HG03159 (cell line): ENCODE measurements around the gene ARHGAP24.
"Not testable (repeated sequence)": the region's sequence is repeated elsewhere in the genome, so short reads cannot be mapped to it uniquely, and the experiment has no call there.

Experiments used
- ATAC-seq: cut with Tn5 transposase; IDR thresholded peaks from one replicate; pipeline ENCODE4 v1.9.1; 2021; ENCODE audit warnings: mild to moderate bottlenecking, moderate library complexity; ENCODE audit not compliant: unreplicated experiment

ARHGAP24 gene

DNA sequence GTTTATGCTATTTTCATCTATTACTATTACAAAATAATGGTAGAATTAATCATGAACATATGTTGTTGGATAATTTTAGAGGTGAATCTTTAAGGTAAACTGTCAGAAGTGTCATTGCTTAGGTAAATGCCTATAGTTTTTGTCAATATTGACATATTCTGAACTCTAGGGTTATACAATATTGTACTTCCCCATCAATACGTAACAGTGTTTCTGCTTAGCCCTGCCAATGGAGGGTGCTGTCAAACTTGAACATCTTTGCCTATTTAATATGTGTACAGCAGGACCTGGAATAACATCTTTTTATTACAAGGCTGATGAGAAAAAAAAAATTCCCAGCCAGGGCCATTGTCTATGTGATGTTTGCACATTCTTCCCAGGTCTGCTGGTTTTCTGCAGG lies 40.8 kb downstream of the ARHGAP24 start:
- no peak for ATAC-seq

DNA sequence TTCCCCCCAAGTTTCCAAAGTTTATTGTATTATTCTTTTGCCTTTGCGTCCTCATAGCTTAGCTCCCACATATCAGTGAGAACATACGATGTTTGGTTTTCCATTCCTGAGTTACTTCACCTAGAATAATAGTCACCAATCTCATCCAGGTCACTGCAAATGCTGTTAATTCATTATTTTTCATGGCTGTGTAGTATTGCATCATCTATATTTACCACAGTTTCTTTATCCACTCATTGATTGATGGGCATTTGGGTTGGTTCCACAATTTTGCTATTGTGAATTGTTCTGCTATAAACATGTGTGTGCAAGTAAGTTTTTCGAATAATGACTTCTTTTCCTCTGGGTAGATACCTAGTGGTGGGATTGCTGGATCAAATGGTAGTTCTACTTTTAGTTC lies 43.6 kb downstream of the ARHGAP24 start:
- not testable (repeated sequence) for ATAC-seq

DNA sequence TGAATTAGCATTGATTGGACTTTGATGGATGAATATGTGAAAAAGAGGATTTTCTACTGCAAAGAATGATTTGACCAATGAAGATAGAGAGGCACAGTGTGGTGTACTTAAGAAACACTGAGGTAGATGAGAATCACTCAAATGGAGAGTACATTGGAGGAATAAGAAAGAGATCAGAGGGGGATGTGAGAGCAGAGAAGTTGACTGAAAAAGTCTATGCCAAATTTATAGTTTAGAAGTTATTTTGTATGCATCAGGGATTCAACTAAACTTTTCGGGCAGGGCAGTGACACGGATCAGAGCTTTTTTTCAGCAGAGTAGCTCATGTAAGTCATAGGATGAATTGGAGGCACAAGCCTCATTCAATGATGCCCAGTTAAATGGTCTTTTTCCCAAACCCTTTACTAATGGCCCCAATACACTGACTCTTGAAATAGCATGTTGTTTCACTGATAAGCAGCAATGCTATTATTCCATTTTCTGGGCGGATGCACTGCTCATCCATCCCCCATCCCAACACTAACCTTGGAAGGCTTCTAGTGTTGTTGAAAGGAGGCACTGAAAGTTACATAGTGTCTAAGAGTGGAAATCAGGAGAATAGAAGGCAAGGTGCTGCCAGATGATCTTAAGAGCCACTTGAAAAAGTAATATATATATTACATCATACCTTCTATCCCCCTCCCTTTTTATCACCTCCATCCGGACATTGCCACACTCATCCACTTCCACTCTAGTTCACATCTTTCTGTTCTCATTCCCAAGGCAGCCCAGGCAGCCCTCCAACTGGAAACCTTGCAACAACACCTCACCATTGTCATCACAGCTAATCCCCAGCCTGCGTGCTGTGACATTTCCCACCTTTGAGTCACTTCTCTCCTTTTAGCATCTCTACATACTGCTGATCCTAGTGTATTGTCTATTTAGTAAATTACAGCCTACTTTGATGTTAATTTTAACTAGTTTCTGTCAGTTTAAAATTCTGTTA lies 46.1 kb downstream of the ARHGAP24 start:
- no peak for ATAC-seq

DNA sequence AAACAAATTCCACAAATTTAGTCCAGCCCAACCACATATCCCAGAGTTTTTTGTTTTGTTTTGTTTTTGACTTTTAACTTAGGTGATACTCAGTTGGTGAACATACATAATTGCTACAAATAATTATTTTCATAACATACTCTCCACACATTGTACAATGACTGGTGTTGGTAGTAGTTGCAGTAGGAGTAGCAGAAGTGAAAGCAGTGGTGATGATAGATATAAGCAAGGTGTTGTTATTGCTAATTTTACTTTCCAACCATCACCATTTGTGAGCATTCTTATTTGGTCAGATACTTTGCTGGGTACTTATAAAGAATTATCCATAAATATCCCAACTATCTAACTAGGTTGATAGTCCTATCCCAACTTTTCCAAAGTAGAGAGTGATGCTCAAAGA lies 47.3 kb downstream of the ARHGAP24 start:
- peak; percentile 54 for ATAC-seq

DNA sequence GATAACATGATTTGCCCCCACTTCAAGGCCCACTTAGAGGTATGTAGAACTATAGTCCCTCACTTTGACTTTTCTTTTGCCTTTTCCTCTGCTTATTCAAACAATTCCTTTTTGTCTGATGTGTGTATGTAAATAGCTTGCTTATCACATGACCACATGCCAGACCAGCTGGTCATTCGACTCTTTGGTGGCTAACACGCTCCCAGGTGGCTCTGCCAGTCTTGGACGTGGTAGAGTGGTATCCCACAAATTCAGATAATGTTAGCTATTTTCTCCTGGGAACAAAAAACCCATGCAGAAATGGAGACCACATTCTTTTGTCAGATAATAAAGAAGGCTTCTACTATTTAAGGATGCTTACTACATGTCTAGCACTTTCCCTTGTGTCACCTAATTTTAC lies 47.9 kb downstream of the ARHGAP24 start:
- no peak for ATAC-seq

DNA sequence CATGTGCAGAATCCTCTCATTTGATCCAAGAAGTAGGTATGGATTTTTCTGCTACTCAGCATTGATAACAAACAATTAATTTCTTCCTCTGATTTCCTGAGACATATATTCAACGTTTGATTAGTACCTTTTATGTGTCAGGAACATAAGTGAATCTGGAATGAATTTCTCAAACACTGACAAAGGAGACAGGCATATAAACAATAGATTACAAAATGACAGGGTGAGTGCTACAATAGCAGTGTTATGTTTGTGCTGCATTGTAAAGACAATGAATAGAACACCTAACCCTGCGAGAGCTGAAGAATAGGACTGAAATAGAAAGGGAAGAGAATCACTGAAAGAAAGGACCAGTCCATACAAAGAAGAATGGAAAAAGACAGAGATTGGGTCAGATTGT lies 52.9 kb downstream of the ARHGAP24 start:
- ATAC-seq, result no peak

DNA sequence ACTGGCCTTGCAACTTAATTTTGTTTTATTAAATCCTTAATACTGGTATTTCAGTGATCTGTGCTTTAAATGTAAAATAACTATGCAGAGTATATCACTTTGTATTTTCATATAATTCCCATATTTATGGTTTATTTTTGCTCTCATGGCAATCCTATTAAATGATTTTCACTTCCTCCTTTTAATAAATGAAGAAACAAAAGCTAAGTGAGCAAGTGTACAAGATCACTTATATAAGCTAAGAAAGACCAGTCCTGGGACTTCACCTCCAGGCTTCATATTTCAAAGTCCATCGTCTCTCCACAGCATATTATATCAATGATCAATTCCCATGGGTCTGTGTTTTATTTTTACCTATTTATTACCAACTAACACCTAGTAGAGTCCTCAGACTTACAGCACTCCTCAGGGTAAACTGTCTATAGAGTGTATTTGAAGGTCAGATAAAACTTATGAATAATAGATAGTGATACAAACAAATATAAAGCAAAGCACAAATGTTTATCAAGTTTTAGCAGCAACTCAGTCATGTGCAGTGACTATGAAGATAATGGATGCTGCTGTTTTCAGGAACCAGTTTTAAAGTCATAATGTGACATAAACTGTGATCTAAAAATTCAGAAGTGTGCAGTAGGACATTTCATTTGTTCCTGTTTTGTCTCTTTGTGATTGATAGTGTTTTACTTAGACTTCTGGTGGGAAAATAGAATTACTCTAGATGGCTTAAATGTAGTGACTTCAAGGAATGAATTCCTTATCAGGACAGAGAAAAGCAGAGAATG lies 56.8 kb downstream of the ARHGAP24 start:
- no peak for ATAC-seq

DNA sequence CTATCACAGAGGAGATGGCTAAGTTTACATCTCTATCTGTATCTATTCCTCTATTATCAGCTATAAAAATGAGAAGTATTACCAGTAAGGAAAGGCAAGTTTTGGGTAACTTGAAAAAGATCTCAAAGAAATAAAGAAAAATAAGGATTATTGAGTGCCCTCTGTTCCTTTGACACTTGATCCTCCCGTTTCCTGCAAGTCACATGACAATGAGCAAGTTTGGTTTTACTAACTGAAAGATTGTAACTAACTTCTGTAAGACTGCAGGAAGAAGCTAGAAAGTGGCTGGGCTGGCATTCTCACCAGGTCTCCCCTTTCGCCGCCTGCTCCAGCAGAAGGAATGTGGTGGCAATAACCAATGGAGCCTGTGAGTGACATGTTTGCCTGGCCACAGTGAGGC lies 59.2 kb downstream of the ARHGAP24 start:
- no peak for ATAC-seq

DNA sequence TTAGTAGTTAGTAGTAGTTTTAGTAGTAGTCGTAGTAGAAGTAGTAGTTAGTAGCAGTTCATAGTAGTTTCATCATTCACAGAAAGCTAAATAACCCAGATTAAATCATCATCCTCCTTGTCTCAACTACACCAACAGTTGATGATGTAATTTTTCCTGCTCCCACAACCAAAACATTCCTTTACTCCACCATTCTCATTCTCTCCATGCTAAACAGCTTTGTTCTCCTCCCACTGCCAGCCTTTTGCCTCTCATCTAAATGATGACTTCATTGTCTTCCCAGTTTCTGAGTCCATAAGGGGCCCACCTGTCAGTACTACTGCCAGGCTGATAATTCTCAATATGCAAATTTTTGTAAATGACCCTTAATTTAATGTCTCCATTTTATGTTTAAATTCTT lies 68.9 kb downstream of the ARHGAP24 start:
- ATAC-seq, result no peak

DNA sequence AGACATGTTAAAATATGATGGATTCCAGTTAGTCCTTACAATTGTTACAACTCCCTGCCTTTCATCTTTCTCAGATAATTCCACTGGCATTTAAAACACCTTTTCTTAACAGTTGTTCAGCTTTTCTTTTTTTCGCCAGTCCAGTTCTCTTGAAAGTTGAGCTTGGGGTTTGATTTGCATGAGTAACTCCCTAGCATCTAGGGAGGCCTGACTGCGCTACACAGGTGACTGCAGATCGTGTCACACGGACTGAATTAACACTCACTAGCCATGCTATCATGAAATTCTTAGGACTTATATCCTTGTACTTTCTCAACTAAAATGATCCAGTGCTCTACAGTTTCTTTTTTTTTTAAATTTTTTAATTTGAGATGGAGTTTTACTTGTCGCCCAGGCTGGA lies 69.8 kb downstream of the ARHGAP24 start:
- no peak for ATAC-seq

DNA sequence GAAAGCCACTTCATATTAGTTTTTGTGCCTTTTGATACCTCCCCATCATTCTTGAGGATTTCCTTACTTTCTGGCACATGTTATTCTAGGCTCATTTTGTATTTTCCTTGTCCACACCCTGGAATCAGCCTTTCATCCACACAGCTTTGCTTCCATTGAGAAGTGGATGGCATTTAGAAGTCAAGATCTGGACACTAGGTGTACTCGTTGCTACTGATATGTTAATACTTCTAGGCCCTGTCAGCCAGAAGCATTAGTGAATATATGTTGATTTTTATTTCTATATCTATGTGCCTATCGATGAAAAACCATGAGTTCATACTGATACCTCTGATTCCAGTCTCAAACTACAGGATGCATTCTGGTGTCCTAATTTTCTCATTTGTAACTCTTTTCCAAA lies 73.2 kb downstream of the ARHGAP24 start:
- no peak for ATAC-seq

DNA sequence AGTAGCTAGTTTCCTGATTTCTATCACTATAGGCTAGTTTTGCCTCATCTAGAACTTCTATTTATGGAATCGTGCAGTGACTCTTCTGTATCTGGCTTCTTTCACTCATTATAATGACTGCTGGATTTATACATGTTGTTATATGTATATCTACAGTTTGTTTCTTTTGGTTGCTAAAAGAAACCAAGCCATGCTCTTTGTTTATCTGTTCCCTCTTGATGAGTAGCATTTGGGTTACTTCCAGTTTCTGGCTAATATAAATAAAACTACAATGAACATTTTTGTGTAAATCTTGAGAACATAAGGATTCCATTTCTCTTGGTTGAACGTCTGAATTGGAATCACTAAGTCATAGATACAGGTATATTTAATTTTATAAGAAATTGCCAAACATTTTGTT lies 73.9 kb downstream of the ARHGAP24 start:
- no peak for ATAC-seq

DNA sequence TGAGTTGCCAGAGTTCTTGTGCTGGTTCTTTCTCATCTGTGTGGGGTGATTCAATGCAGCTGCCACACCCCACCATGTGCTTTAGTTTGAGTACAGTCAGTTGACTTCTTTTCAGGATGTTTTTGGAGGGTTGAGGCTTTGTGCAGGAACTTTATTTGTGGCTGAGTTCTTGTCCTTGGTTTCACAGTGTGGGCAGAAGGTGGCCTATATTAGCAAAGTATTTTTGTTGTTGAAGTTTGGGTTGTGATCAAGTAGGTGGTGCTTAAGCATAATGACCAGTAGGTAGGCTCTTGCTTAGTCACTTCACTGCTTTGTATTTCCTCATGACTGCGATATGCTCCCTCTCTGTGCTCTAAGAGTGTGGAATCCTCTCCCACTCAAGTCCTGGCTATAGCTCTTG lies 80.3 kb downstream of the ARHGAP24 start:
- ATAC-seq, result no peak

DNA sequence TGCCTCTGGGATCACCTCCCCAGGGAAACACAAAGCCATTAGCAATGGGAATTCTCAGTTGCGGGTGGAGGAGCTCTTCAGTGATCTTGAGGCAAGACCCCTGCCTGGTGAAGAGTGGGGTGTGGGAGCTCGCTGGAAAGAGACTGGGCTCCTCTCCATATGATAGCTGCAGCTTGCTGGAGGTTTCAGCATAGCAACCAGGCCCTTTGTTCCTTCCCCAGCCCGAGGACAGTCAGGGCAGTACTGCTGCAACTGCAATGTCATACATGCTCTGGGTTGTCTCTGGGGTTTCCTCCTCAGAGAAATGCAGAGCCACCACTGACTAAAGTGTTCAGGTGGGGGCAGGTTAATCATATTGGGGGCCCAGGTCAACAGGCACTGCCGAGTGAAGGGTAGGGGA lies 81.3 kb downstream of the ARHGAP24 start:
- no peak for ATAC-seq

DNA sequence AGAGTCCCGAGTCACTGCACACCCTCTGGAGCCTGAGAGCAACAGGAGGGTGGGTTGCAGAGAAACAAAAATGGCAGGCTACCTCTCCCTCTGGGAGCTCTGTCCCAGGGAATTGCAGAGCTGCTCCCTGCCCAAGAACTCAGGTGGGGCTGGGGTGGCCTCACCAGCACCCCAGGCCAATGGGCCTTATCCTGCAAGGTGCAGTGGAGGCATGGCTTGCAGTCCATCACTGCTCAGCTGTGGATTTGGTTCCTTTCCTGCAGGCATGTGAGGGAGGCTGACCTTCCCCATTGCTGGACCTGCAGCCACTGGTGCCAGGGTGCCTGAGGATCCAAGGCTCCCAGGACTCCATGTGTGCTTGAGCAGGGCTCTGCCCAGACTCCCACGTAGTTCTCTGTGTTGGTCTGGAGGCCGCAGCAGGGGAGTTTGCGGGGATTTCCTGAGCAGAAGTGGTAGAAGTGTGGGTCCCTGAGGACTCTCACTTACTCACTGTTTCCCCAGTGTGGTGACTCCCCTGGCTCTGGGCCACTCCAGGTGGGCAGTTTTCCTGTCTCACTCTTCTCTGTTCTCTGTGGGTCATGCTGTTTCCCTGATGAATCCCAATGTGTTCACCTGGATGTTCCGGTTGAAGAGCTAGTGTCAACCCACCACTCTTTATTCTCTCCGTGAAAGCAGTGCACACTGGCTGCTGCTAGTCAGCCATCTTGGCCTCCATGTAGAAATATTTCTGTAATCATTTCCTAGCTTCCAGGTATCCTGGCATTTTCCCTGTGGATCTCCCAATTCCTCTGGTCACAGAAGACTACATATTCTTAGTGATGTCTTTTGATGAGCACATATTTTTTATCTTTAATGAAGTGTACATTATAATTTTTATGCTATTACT lies 82.3 kb downstream of the ARHGAP24 start:
- peak; percentile 97 for ATAC-seq

DNA sequence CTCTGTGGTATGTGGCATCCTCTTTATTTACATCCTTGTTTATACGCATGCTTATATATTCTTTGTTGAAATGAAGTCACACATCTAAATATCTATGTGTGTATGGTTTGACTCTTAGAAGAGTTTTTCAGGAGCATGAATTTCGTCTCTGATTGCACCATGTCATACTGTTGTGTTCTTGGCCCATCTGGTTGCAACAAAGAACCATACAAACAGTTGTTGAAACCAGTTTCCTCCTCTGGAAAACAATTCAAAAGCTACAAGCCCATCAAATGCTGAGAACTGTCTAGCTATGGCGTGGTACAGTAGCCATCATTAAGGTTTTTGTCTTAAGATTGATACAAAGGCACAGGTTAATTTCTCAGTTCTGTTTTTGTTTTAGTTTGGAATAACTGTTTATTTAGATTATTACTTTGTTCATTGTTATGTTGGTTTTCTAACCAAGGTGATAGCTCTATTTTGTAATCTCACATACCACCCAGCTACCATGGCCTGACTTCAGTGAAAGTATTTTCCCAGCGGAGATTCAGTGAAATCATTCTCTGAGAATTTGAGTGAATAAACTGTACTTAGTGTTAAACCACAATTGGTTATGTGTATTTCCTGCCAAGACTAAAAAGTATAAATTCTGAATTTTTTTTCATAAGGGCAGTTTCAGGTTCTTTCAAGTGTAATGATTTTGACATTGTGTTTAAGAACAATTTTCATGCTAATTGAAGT lies 91.0 kb downstream of the ARHGAP24 start:
- ATAC-seq, result no peak

DNA sequence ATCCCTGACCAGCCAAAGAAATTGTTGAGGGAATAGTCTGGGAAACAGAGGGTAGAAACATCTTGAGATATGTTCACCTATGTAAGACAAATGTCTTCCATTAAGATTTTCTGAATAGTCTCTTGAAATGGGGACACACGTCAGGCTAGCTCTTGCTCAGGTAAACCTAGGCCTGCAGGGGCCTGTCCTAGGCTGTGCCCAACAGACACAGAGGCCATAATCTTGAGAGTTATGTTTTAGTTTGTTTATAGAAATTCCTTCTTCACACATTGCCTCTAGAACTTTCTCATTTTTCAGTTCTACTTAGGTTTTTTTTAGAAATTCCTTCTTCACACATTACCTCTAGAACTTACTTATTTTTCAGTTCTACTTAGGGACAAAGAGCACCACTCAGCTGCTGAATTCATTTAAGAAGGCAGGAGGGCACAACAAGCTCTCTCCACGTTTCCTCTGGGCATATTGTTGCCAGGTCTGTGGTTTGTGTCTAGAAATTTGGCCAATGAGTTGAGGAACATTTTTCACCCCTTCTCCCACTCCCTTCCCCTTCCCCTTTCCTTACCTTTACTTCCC lies 94.9 kb downstream of the ARHGAP24 start:
- no peak for ATAC-seq

DNA sequence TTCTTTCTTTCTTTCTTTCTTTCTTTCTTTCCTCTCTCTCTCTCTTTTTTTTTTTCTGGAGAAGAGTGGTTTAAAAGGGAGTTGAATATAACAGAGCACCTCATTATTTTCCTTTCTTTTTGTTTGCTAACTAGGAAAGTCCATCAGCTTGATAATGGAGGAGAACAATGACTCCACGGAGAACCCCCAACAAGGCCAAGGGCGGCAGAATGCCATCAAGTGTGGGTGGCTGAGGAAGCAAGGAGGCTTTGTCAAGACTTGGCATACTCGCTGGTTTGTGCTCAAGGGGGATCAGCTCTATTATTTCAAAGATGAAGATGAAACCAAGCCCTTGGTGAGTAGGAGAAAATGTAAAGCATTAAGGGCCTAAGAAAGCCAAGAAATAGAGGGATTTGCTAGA lies 95.4 kb downstream of the ARHGAP24 start:
- no peak for ATAC-seq

DNA sequence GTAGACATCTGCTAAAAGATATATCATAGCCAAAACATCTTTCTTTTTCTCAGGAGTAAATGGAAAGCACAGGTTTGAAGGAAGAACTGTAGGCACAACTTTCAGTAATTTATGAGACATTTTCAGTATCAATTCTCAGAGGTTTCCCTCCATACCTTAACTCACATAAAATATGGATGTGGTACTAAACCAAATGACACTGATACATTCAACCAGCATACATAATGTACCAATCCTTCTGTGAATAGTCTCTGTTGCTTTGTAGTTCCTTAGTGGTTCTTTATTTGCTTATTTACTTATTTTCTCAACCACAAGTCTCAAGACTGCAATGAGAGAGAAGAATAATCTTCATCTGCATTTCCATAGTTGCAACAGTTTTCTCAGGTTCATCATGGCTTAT lies 96.1 kb downstream of the ARHGAP24 start:
- ATAC-seq, result no peak

DNA sequence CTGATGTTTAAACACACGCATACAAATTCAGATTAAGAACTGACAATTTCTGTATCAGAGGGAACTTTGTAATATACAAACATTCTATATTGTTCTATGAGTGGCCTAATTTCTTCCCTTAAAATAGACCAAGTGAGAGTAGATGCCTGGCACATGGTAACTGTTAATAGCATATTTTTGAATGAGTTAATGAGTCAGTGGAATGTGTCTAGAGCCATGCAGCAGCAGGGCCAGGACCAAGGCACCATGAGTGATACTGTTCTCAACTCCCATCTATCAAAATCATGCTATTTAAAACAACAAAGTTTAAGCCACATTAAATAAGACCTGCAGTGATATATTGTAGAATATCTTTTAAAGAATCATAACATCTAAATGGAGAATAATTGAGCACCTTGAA lies 98.3 kb downstream of the ARHGAP24 start:
- no peak for ATAC-seq
